ENCODE measurements around the gene WBP4. TPM values are rescaled to one million over a fixed set of nuclear protein-coding genes. Genes with fewer than 3 reads are reported as not detected.

The WBP4 gene
- total and polyA plus RNA-seq, 2 of the 13 experiments (the other 11 are each of a cell fraction or from before 2014, with no cell fraction given), result 6.7 to 11.7 TPM

DNA sequence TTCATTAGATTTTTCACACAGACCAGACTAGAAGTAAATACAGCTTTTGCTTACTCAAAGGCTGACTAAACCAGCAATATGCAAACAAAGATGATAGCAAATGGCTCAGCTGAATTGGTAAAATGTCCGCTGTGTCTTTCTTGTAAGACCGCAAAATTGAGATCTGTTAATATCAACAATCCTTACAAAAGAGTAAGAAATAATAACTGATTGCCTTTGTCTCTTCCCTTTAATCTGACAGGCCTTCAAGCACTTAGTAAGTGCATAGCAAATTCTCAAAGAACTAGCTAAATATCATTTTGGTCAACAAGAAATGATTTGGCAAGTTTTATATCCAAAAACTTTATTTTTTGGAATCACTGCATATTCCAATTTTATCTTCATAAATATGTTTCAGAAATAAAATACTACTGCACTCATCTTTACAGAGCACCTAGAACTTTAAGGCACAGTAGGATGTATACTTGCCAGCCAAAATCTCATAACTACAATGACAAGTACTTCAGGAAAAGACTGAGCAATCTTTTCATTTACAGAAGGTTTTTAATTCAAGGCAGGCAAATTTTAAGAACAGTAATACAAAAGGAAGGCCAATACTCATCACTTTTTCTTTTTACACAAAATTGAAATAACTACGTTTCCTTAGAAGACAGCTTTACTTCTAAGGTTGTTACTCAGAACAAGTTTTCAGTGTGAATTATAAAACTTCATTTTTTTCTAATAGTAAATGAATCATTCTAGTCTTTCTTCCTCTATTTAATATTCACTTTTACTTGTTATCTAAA lies 43.3 kb upstream of the WBP4 start (continued):
- TF ChIP-seq SKIL (CRISPR knock-in tag; IDR thresholded peaks at IDR 0.05; ENCODE audit: borderline replicate concordance) (no peak), SOX6 (IDR thresholded peaks at IDR 0.05) (no peak), SOX6 (CRISPR knock-in tag; IDR thresholded peaks at IDR 0.05) (peak; percentile 48; the same call in 1 of the 2 replicates), U2AF1 (optimal IDR thresholded peaks at IDR 0.05; ENCODE audit: low read depth, low read length) (no peak), ZBTB1 (CRISPR knock-in tag; IDR thresholded peaks at IDR 0.05; ENCODE audit: borderline replicate concordance) (no peak), MLXIP (CRISPR knock-in tag; IDR thresholded peaks at IDR 0.05; ENCODE audit: borderline replicate concordance) (no peak), LCORL (IDR thresholded peaks at IDR 0.05) (no peak), LCORL (CRISPR knock-in tag; IDR thresholded peaks at IDR 0.05) (no peak), TARDBP (CRISPR knock-in tag; IDR thresholded peaks at IDR 0.05) (no peak), ZNF17 (CRISPR knock-in tag; IDR thresholded peaks at IDR 0.05) (no peak), ZNF30 (CRISPR knock-in tag; IDR thresholded peaks at IDR 0.05) (no peak), ZNF160 (CRISPR knock-in tag; IDR thresholded peaks at IDR 0.05) (no peak), ZSCAN22 (CRISPR knock-in tag; IDR thresholded peaks at IDR 0.05) (no peak), LRRFIP1 (CRISPR knock-in tag; conservative IDR thresholded peaks at IDR 0.05) (no peak), THAP11 (CRISPR knock-in tag; IDR thresholded peaks at IDR 0.05) (no peak), ZNF232 (CRISPR knock-in tag; IDR thresholded peaks at IDR 0.05; ENCODE audit: borderline replicate concordance) (no peak), KDM4B (CRISPR knock-in tag; IDR thresholded peaks at IDR 0.05) (no peak)
- TF ChIP-seq, protein P1, sequence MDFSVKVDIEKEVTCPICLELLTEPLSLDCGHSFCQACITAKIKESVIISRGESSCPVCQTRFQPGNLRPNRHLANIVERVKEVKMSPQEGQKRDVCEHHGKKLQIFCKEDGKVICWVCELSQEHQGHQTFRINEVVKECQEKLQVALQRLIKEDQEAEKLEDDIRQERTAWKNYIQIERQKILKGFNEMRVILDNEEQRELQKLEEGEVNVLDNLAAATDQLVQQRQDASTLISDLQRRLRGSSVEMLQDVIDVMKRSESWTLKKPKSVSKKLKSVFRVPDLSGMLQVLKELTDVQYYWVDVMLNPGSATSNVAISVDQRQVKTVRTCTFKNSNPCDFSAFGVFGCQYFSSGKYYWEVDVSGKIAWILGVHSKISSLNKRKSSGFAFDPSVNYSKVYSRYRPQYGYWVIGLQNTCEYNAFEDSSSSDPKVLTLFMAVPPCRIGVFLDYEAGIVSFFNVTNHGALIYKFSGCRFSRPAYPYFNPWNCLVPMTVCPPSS (IDR thresholded peaks at IDR 0.05), result no peak
- TF ChIP-seq, protein P2, sequence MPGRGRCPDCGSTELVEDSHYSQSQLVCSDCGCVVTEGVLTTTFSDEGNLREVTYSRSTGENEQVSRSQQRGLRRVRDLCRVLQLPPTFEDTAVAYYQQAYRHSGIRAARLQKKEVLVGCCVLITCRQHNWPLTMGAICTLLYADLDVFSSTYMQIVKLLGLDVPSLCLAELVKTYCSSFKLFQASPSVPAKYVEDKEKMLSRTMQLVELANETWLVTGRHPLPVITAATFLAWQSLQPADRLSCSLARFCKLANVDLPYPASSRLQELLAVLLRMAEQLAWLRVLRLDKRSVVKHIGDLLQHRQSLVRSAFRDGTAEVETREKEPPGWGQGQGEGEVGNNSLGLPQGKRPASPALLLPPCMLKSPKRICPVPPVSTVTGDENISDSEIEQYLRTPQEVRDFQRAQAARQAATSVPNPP (CRISPR knock-in tag; IDR thresholded peaks at IDR 0.05), result no peak
- TF ChIP-seq, protein P3, sequence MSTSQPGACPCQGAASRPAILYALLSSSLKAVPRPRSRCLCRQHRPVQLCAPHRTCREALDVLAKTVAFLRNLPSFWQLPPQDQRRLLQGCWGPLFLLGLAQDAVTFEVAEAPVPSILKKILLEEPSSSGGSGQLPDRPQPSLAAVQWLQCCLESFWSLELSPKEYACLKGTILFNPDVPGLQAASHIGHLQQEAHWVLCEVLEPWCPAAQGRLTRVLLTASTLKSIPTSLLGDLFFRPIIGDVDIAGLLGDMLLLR (CRISPR knock-in tag; IDR thresholded peaks at IDR 0.05), result no peak

Measured in HepG2 (cell line).